Gastroesophageal sphincter (tissue), 3 donors: Measurements from ENCODE around the gene BICD1.

Source experiments
- POLR2A ChIP-seq, 2 donors: fragments of 450-650 bp; IDR thresholded peaks; one replicate each; pipeline ENCODE4 v1.6.1; 2017; ENCODE audit warnings: antibody characterized with exemption in 2 of 2, mild to moderate bottlenecking in 2 of 2, moderate library complexity in 1 of 2
- TF ChIP-seq, protein P1 (sequence below), 4 experiments: fragments of 200-600 bp in 2 of 4; fragments of 450-650 bp in 2 of 4; sonication (generic) in 1 of 4; IDR thresholded peaks; one replicate each; pipeline ENCODE4 v1.5.1; 2017 to 2019; ENCODE audit warnings: antibody characterized with exemption in 4 of 4, mild to moderate bottlenecking in 2 of 4, moderate library complexity in 2 of 4

DNA sequence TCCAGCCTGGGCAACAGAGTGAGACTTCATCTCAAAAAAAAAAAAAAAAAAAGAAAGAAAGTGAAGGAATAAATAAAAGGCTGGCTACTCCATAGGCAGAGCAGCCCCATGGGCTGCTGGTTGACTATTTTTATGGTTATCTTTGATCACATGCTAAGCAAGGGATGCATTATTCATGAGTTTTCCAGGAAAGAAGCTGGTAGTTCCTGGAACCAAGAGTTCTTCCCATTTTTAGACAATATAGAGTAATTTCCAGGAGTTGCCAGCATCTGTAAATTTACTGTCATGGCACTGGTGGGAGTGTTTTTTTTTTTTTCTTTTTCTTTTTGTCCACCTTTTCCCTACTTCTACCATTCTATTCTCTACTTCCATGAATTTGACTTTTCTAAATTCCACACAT lies 316.9 kb downstream of the BICD1 start:
- TF ChIP-seq, protein P1, sequence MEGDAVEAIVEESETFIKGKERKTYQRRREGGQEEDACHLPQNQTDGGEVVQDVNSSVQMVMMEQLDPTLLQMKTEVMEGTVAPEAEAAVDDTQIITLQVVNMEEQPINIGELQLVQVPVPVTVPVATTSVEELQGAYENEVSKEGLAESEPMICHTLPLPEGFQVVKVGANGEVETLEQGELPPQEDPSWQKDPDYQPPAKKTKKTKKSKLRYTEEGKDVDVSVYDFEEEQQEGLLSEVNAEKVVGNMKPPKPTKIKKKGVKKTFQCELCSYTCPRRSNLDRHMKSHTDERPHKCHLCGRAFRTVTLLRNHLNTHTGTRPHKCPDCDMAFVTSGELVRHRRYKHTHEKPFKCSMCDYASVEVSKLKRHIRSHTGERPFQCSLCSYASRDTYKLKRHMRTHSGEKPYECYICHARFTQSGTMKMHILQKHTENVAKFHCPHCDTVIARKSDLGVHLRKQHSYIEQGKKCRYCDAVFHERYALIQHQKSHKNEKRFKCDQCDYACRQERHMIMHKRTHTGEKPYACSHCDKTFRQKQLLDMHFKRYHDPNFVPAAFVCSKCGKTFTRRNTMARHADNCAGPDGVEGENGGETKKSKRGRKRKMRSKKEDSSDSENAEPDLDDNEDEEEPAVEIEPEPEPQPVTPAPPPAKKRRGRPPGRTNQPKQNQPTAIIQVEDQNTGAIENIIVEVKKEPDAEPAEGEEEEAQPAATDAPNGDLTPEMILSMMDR (IDR thresholded peaks at IDR 0.05): no peak
- TF ChIP-seq POLR2A (IDR thresholded peaks at IDR 0.05): no peak
